Activated naive CD4-positive, alpha-beta T cell treated with anti-CD3 and anti-CD28 coated beads, Interleukin-2, amount 50 U/mL, for 72 hours (primary cell): ENCODE results near the gene SNX27. TPM values are rescaled to one million over a fixed set of nuclear protein-coding genes. Genes with fewer than 3 reads are reported as not detected.

Experiments
- ATAC-seq, 2 donors: fragments of 150-1000 bp; cut with Tn5 transposase; 2 replicates each; pipeline ENCODE4 v1.10.0; 2021; ENCODE audit warnings: mild to moderate bottlenecking in 2 of 2, moderate library complexity in 2 of 2
- DNase-seq, 2 donors: peaks; one replicate each; pipeline ENCODE4 v3.0.0; 2021 to 2022; ENCODE audit warnings: low spot score in 2 of 2
- H3K27ac Mint-ChIP-seq, 2 donors: one replicate each; pipeline ENCODE4 v1.8.0; 2022; ENCODE audit warnings: mild to moderate bottlenecking in 2 of 2, mixed read lengths in 2 of 2
- H3K36me3 Mint-ChIP-seq, 2 donors: one replicate each; pipeline ENCODE4 v1.8.0; 2022; ENCODE audit warnings: mixed read lengths in 2 of 2
- H3K9me3 Mint-ChIP-seq, 2 donors: one replicate each; pipeline ENCODE4 v1.8.0; 2022; ENCODE audit warnings: mixed read lengths in 2 of 2
- total RNA-seq, 2 donors: library from RNA; stranded (reverse); gene quantifications; one replicate each; pipeline ENCODE4 v1.2.3, GENCODE V29; 2022

Gene SNX27
- total RNA-seq: 10 to 100 TPM; 24.3 to 34.4 TPM

- ATAC-seq: peak; percentile 89 to 94
- Mint-ChIP-seq H3K9me3 (no peaks in the 10 kb centered on the region), H3K27ac (peak within 1 kb of the TSS; percentile 95 to 99), H3K36me3 (peaks cover 11 to 15% of the 10 kb centered on the region in 2 donors)
- peak; percentile 76 to 82 for DNase-seq
These were observed at the start of gene SNX27 for GRCh38 chr1:151611832-151612500. Gene SNX27, plus strand, starts transcription at chr1:151612050. Its CDS starts 152 bp downstream, at chr1:151612202.

GRCh38 chr1:151562661-151563060 is 49.2 kb upstream of the SNX27 start:
- Mint-ChIP-seq H3K9me3 (no peaks in the 10 kb centered on the region), H3K36me3 (no peaks in the 10 kb centered on the region), H3K27ac (no peak overlapping the region)
- ATAC-seq (no peak), DNase-seq (no peak)

GRCh38 chr1:151563376-151563775 is 48.5 kb upstream of the SNX27 start:
- no peak for ATAC-seq
- no peaks in the 10 kb centered on the region for H3K36me3 Mint-ChIP-seq
- no peaks in the 10 kb centered on the region for H3K9me3 Mint-ChIP-seq
- DNase-seq: no peak
- no peak overlapping the region for H3K27ac Mint-ChIP-seq

- ATAC-seq: no peak
- no peak for DNase-seq
- Mint-ChIP-seq H3K27ac (peak overlapping the region in 1 of 2 donors; percentile 47), H3K36me3 (no peaks in the 10 kb centered on the region), H3K9me3 (no peaks in the 10 kb centered on the region)
These were observed 46.2 kb upstream of the SNX27 start for GRCh38 chr1:151565502-151566189.

- Mint-ChIP-seq H3K36me3 (no peaks in the 10 kb centered on the region), H3K9me3 (no peaks in the 10 kb centered on the region), H3K27ac (no peak overlapping the region)
- DNase-seq (no peak), ATAC-seq (peak in 1 of 2 donors; percentile 34)
These were observed 43.2 kb upstream of the SNX27 start for GRCh38 chr1:151568626-151569088.

GRCh38 chr1:151570819-151571218 is 41.0 kb upstream of the SNX27 start:
- Mint-ChIP-seq H3K27ac (peak overlapping the region in 1 of 2 donors; percentile 17), H3K9me3 (no peaks in the 10 kb centered on the region), H3K36me3 (peaks cover 0 to 15% of the 10 kb centered on the region in 2 donors)
- no peak for DNase-seq
- ATAC-seq: no peak

- no peaks in the 10 kb centered on the region for H3K9me3 Mint-ChIP-seq
- peak overlapping the region in 1 of 2 donors; percentile 36 for H3K27ac Mint-ChIP-seq
- no peak for DNase-seq
- peaks cover 0 to 15% of the 10 kb centered on the region in 2 donors for H3K36me3 Mint-ChIP-seq
- peak; percentile 67 to 82 for ATAC-seq
These were observed 37.0 kb upstream of the SNX27 start for GRCh38 chr1:151574575-151575529.

GRCh38 chr1:151577173-151577572 is 34.7 kb upstream of the SNX27 start:
- DNase-seq (no peak), ATAC-seq (no peak)
- H3K36me3 Mint-ChIP-seq: peaks cover 0 to 15% of the 10 kb centered on the region in 2 donors
- no peaks in the 10 kb centered on the region for H3K9me3 Mint-ChIP-seq
- H3K27ac Mint-ChIP-seq: no peak overlapping the region

GRCh38 chr1:151578941-151579340 is 32.9 kb upstream of the SNX27 start:
- Mint-ChIP-seq H3K9me3 (no peaks in the 10 kb centered on the region), H3K36me3 (peaks cover 0 to 13% of the 10 kb centered on the region in 2 donors), H3K27ac (no peak overlapping the region)
- ATAC-seq (no peak), DNase-seq (no peak)

- DNase-seq: no peak
- H3K27ac Mint-ChIP-seq: peak overlapping the region in 1 of 2 donors; percentile 70
- peaks cover 0 to 6% of the 10 kb centered on the region in 2 donors for H3K36me3 Mint-ChIP-seq
- no peaks in the 10 kb centered on the region for H3K9me3 Mint-ChIP-seq
- ATAC-seq: peak in 1 of 2 donors; percentile 20
These were observed 32.2 kb upstream of the SNX27 start for GRCh38 chr1:151579436-151580225.

GRCh38 chr1:151581451-151581850 is 30.4 kb upstream of the SNX27 start:
- no peak for ATAC-seq
- no peaks in the 10 kb centered on the region for H3K36me3 Mint-ChIP-seq
- DNase-seq: no peak
- H3K27ac Mint-ChIP-seq: no peak overlapping the region
- H3K9me3 Mint-ChIP-seq: no peaks in the 10 kb centered on the region

GRCh38 chr1:151581921-151582320 is 29.9 kb upstream of the SNX27 start:
- no peak for DNase-seq
- H3K27ac Mint-ChIP-seq: no peak overlapping the region
- no peaks in the 10 kb centered on the region for H3K9me3 Mint-ChIP-seq
- ATAC-seq: no peak
- H3K36me3 Mint-ChIP-seq: no peaks in the 10 kb centered on the region

GRCh38 chr1:151583796-151584195 is 28.1 kb upstream of the SNX27 start:
- DNase-seq (no peak), ATAC-seq (no peak)
- Mint-ChIP-seq H3K27ac (no peak overlapping the region), H3K9me3 (no peaks in the 10 kb centered on the region), H3K36me3 (no peaks in the 10 kb centered on the region)

- no peaks in the 10 kb centered on the region for H3K9me3 Mint-ChIP-seq
- no peaks in the 10 kb centered on the region for H3K36me3 Mint-ChIP-seq
- ATAC-seq (no peak), DNase-seq (no peak)
- H3K27ac Mint-ChIP-seq: no peak overlapping the region
These were observed 27.6 kb upstream of the SNX27 start for GRCh38 chr1:151584278-151584677.

- no peaks in the 10 kb centered on the region for H3K9me3 Mint-ChIP-seq
- DNase-seq (no peak), ATAC-seq (no peak)
- no peak overlapping the region for H3K27ac Mint-ChIP-seq
- H3K36me3 Mint-ChIP-seq: no peaks in the 10 kb centered on the region
These were observed 27.1 kb upstream of the SNX27 start for GRCh38 chr1:151584780-151585179.

- Mint-ChIP-seq H3K36me3 (no peaks in the 10 kb centered on the region), H3K27ac (no peak overlapping the region), H3K9me3 (no peaks in the 10 kb centered on the region)
- no peak for DNase-seq
- ATAC-seq: no peak
These were observed 26.2 kb upstream of the SNX27 start for GRCh38 chr1:151585622-151586021.
